Endothelial cell of umbilical vein (primary cell): ENCODE results near the gene HES2. TPM values are rescaled to one million over a fixed set of nuclear protein-coding genes. Genes with fewer than 3 reads are reported as not detected.

Source experiments
- BruUV-seq: library from RNA; stranded (reverse); fragments of 400-500 nt; replicated peaks from 2 replicates; lab custom pipeline; 2021; lab: Mats Ljungman, UMichigan
- CTCF ChIA-PET: fragments of 300-600, 350-600 bp; sonication (Branson Sonifier 250); formaldehyde crosslinking; loops from one replicate; lab custom pipeline; 2021; ENCODE audit warnings: antibody characterized with exemption, inconsistent platforms; lab: Charles Lee
- POLR2A ChIA-PET: fragments of 300-600, 350-600 bp; sonication (Branson Sonifier 250); formaldehyde crosslinking; loops from one replicate; lab custom pipeline; 2021; ENCODE audit warnings: antibody characterized with exemption, inconsistent platforms; lab: Charles Lee
- DNase-seq: peaks from one replicate; pipeline ENCODE4 v3.0.0-alpha.2; 2011; ENCODE audit warnings: low read depth, low spot score
- FAIRE-seq: peaks from 2 replicates; lab custom pipeline; 2011; peaks lifted over from hg19 to GRCh38; lab: Jason Lieb, UNC
- H2AFZ ChIP-seq: 2 replicates; pipeline ENCODE4 v1.6.0; 2012; ENCODE audit warnings: low read depth, low read length, control low read depth, inconsistent platforms
- H3K27ac ChIP-seq: 2 replicates; pipeline ENCODE4 v1.5.1; 2011; ENCODE audit warnings: low read depth, mild to moderate bottlenecking, control low read depth, low read length, moderate library complexity; ENCODE audit not compliant: insufficient read depth
- H3K27me3 ChIP-seq, 2 experiments: 2 replicates each; pipeline versions ENCODE4 v1.6.0 to v1.6.1; 2011; ENCODE audit warnings: low read length in 2 of 2, mixed read lengths in 1 of 2; ENCODE audit not compliant: control insufficient read depth in 2 of 2, insufficient read depth in 2 of 2
- H3K36me3 ChIP-seq, 2 experiments: 2 replicates in 1 of 2; 3 replicates in 1 of 2; pipeline ENCODE4 v1.5.1; 2011; ENCODE audit warnings: low read length in 2 of 2, mild to moderate bottlenecking in 1 of 2, moderate library complexity in 1 of 2; ENCODE audit not compliant: control insufficient read depth in 2 of 2, insufficient read depth in 2 of 2; ENCODE audit errors: extremely low read depth in 1 of 2
- H3K4me1 ChIP-seq: 3 replicates; pipeline ENCODE4 v1.5.1; 2011; ENCODE audit warnings: mild to moderate bottlenecking, low read length; ENCODE audit not compliant: control insufficient read depth, insufficient read depth; ENCODE audit errors: extremely low read depth
- H3K4me2 ChIP-seq: 2 replicates; pipeline ENCODE4 v1.6.1; 2011; ENCODE audit warnings: low read length, control low read depth, mixed read lengths; ENCODE audit not compliant: insufficient read depth
- H3K4me3 ChIP-seq, 3 experiments: fragments of 200-600 bp in 1 of 3; sonication (generic), shearing (Covaris generic) in 1 of 3; replicated peaks in 1 of 3; 2 replicates each; pipeline ENCODE4 v1.5.1; 2011 to 2016; ENCODE audit warnings: control low read depth in 3 of 3, low read length in 3 of 3, mild to moderate bottlenecking in 2 of 3, inconsistent platforms in 1 of 3, low read depth in 1 of 3, moderate library complexity in 1 of 3; ENCODE audit not compliant: insufficient read depth in 1 of 3
- H3K79me2 ChIP-seq: 2 replicates; pipeline ENCODE4 v1.6.0; 2012; ENCODE audit warnings: low read length, inconsistent platforms; ENCODE audit not compliant: control insufficient read depth, insufficient read depth
- H3K9ac ChIP-seq: replicated peaks from 2 replicates; pipeline ENCODE3; 2011; ENCODE audit warnings: low read length, control low read depth; ENCODE audit not compliant: insufficient read depth; ENCODE audit errors: extremely low read depth
- H3K9me1 ChIP-seq: replicated peaks from 3 replicates; pipeline ENCODE4 v1.6.0; 2011; ENCODE audit warnings: mild to moderate bottlenecking, low read length; ENCODE audit not compliant: control insufficient read depth, insufficient read depth; ENCODE audit errors: extremely low read depth
- H3K9me3 ChIP-seq: replicated peaks from 2 replicates; pipeline ENCODE4 v1.5.1; 2012; ENCODE audit warnings: low read length, inconsistent platforms; ENCODE audit not compliant: control insufficient read depth, insufficient read depth
- H4K20me1 ChIP-seq: replicated peaks from 2 replicates; pipeline ENCODE3; 2011; ENCODE audit warnings: mild to moderate bottlenecking, low read length; ENCODE audit not compliant: control insufficient read depth, insufficient read depth; ENCODE audit errors: extremely low read depth
- CTCF ChIP-seq, 2 donors: IDR thresholded peaks; 1 replicate in 1 of 2; 2 replicates in 1 of 2; pipeline ENCODE4 v1.5.1; 2011; ENCODE audit warnings: low read length in 2 of 2, mild to moderate bottlenecking in 2 of 2, moderate library complexity in 2 of 2, control low read depth in 1 of 2, inconsistent platforms in 1 of 2, low read depth in 1 of 2; ENCODE audit not compliant: insufficient read depth in 1 of 2; ENCODE audit errors: extremely low read depth in 1 of 2
- EZH2 ChIP-seq: IDR thresholded peaks from 2 replicates; pipeline ENCODE4 v1.6.1; 2012; ENCODE audit warnings: borderline replicate concordance, low read depth, mild to moderate bottlenecking, moderate library complexity, low read length, inconsistent platforms; ENCODE audit not compliant: severe bottlenecking
- FOS ChIP-seq: IDR thresholded peaks from 2 replicates; pipeline ENCODE4 v1.6.1; 2011; ENCODE audit warnings: mild to moderate bottlenecking, low read length, moderate library complexity, borderline replicate concordance; ENCODE audit not compliant: insufficient read depth
- GATA2 ChIP-seq: IDR thresholded peaks from 2 replicates; pipeline ENCODE4 v1.7.0; 2011; ENCODE audit warnings: low read depth, mild to moderate bottlenecking, moderate library complexity, mixed read lengths, low read length; ENCODE audit not compliant: insufficient read length, insufficient read depth
- JUN ChIP-seq: IDR thresholded peaks from 2 replicates; pipeline ENCODE4 v1.6.1; 2011; ENCODE audit warnings: borderline replicate concordance, low read depth; ENCODE audit not compliant: insufficient read length, insufficient read depth
- MAX ChIP-seq: IDR thresholded peaks from 2 replicates; pipeline ENCODE4 v1.6.1; 2011; ENCODE audit not compliant: insufficient read depth, insufficient read length
- MYC ChIP-seq: IDR thresholded peaks from one replicate; pipeline ENCODE4 v1.6.1; 2011; ENCODE audit warnings: mild to moderate bottlenecking, low read depth, low read length
- POLR2A ChIP-seq: IDR thresholded peaks from 2 replicates; pipeline ENCODE4 v1.6.1; 2012; ENCODE audit warnings: low read depth, mild to moderate bottlenecking, control low read depth, low read length
- POLR2AphosphoS5 ChIP-seq: IDR thresholded peaks from 2 replicates; pipeline ENCODE4 v1.6.1; 2012; ENCODE audit warnings: low read depth, mild to moderate bottlenecking, control low read depth, low read length, moderate library complexity; ENCODE audit not compliant: insufficient read depth
- dilution Hi-C: fragments of 300-500 bp; cut with MboI; formaldehyde crosslinking; loops from one replicate; pipeline ENCODE4 v1.15.0; 2019; ENCODE audit warnings: low sequenced_read_pairs; ENCODE audit not compliant: extremely low pct_ligation_motif_present
- intact Hi-C: fragments of 100-400 bp; cut with micrococcal nuclease; formaldehyde crosslinking; loops from one replicate; pipeline ENCODE4 v1.10.0; 2022
- polyA plus RNA-seq, 4 experiments: library from polyadenylated mRNA; depleted of rRNA in 3 of 4; stranded (reverse) in 3 of 4; unstranded in 1 of 4; fragments of >200 nt; gene quantifications; 2 replicates each; pipeline versions ENCODE4 v1.2.1 to v1.2.3, GENCODE V29; 2011 to 2012; ENCODE audit warnings: missing spikeins in 1 of 4
- total RNA-seq: library from RNA; stranded (reverse); gene quantifications from 2 replicates; pipeline ENCODE4 v1.2.3, GENCODE V29; 2021

Gene HES2
- total and polyA plus RNA-seq, 2 donors (not counting 3 experiments of a cell fraction or from before 2014, with no cell fraction given), result 3.6 to 9.4 TPM

DNA sequence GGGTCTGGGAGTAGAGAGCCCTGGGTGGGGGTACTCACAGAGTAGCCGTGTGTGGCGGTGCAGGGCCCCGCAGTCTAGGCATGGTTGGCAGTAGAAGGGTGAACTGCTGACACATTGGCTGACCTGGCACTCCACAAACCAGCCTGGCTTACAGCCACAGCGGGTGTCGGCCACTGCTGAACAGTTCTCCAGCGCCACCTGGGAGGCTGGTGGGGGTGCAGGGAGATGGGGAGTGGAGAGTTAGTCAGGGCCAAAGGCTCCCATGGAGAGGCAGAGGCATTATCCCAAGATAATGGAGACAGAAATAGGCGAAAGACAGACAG is 44.8 kb upstream of the HES2 start:
- BruUV-seq, result no TSS peak
- POLR2A ChIA-PET, result no interaction called here
- Histone ChIP-seq H3K27ac (no peak overlapping the region), H3K9me1 (no peaks in the 10 kb centered on the region), H3K4me1 (no peaks in the 10 kb centered on the region), H3K36me3 (peaks cover 12 to 36% of the 10 kb centered on the region in 2 experiments), H3K27me3 (no peaks in the 10 kb centered on the region), H3K9ac (no peak overlapping the region), H2AFZ (no peak overlapping the region), H3K79me2 (no peaks in the 10 kb centered on the region), H3K9me3 (no peaks in the 10 kb centered on the region), H3K4me2 (no peak overlapping the region), H3K4me3 (no peak overlapping the region), H4K20me1 (no peaks in the 10 kb centered on the region)
- dilution Hi-C loops, result no loop called here
- CTCF ChIA-PET, result no interaction called here
- intact Hi-C loops, result no loop called here
- no peak for DNase-seq
- no peak for FAIRE-seq
- TF ChIP-seq MYC, result no peak
- no peak for TF ChIP-seq MAX
- TF ChIP-seq FOS, result no peak
- TF ChIP-seq JUN, result no peak
- TF ChIP-seq POLR2AphosphoS5, result no peak
- no peak for TF ChIP-seq POLR2A
- no peak for TF ChIP-seq EZH2

- no peaks in the 10 kb centered on the region for H3K4me1 ChIP-seq
- FAIRE-seq (no peak), DNase-seq (no peak)
- BruUV-seq, result no TSS peak
- peaks cover 9 to 23% of the 10 kb centered on the region in 2 experiments for H3K36me3 ChIP-seq
- no peak overlapping the region for H3K4me3 ChIP-seq
- intact Hi-C loops (no loop called here), dilution Hi-C loops (no loop called here)
- POLR2A ChIA-PET, result no interaction called here
- H4K20me1 ChIP-seq, result no peaks in the 10 kb centered on the region
- H2AFZ ChIP-seq, result no peak overlapping the region
- TF ChIP-seq CTCF (IDR thresholded peaks at IDR 0.05; ENCODE audit: extremely low read depth in 1 of 2, insufficient read depth in 1 of 2, low read depth in 1 of 2, low read length in 2 of 2) (no peak), MAX (no peak), GATA2 (no peak), FOS (no peak), JUN (no peak), MYC (no peak), EZH2 (no peak), POLR2AphosphoS5 (no peak), POLR2A (no peak)
- no peaks in the 10 kb centered on the region for H3K9me3 ChIP-seq
- no peak overlapping the region for H3K27ac ChIP-seq
- H3K79me2 ChIP-seq, result no peaks in the 10 kb centered on the region
- H3K27me3 ChIP-seq, result no peaks in the 10 kb centered on the region
- H3K4me2 ChIP-seq, result no peak overlapping the region
- H3K9ac ChIP-seq, result no peak overlapping the region
- no peaks in the 10 kb centered on the region for H3K9me1 ChIP-seq
- CTCF ChIA-PET, result interaction anchor here (1.0 kb wide), 1 partner anchor 27 kb away, joined by 3 read pairs; no protein-coding TSS in a partner anchor
Measured at GRCh38 chr1:6463120-6463412, 43.3 kb upstream of the HES2 start.
